Upper lobe of right lung (tissue), 1 donor: ENCODE measurements around the gene UBE2D2. TPM values are rescaled to one million over a fixed set of nuclear protein-coding genes. Genes with fewer than 3 reads are reported as not detected.

ENCODE experiments used
- ATAC-seq: fragments of 200-7000 bp; cut with Tn5 transposase; one replicate; pipeline ENCODE4 v1.9.1; 2020; ENCODE audit warnings: mild to moderate bottlenecking, moderate library complexity
- DNase-seq: peaks from one replicate; pipeline ENCODE4 v3.0.0-alpha.2; 2020
- H3K27ac ChIP-seq: fragments of 200-600 bp; one replicate; pipeline ENCODE4 v1.8.0; 2022
- H3K27me3 ChIP-seq: fragments of 200-600 bp; one replicate; pipeline ENCODE4 v1.8.0; 2022; ENCODE audit warnings: mild to moderate bottlenecking
- H3K36me3 ChIP-seq: fragments of 200-600 bp; one replicate; pipeline ENCODE4 v1.8.0; 2022
- H3K4me1 ChIP-seq: fragments of 200-600 bp; one replicate; pipeline ENCODE4 v1.8.0; 2022
- H3K4me3 ChIP-seq: fragments of 200-600 bp; one replicate; pipeline ENCODE4 v1.8.0; 2022; ENCODE audit warnings: mild to moderate bottlenecking
- H3K9me3 ChIP-seq: fragments of 200-600 bp; one replicate; pipeline ENCODE4 v1.8.0; 2022
- CTCF ChIP-seq: fragments of 200-600 bp; IDR thresholded peaks from one replicate; pipeline ENCODE4 v1.8.0; 2022; ENCODE audit warnings: antibody characterized with exemption
- intact Hi-C: fragments of 100-400 bp; cut with DNase I; formaldehyde crosslinking; loops from one replicate; pipeline ENCODE4 v1.11.0; 2022
- total RNA-seq: library from RNA; stranded (reverse); fragmentation: NEBNext Ultra II Directional; extraction: Animal tissue kit (Norgen Biotek cat#: 25700); gene quantifications from one replicate; pipeline ENCODE4 v1.2.1, GENCODE V29; 2021
- donor health status: DM: no; HTN: yes; CAD: no; lungs with severe emphysema.

The UBE2D2 gene
- total RNA-seq, 1 donor from 2014 or later, result 95.9 TPM

GRCh38 chr5:139639619-139640380 lies 78.7 kb downstream of the UBE2D2 start:
- H3K36me3 ChIP-seq, result no peaks in the 10 kb centered on the region
- H3K27ac ChIP-seq, result no peak overlapping the region
- no peak overlapping the region for H3K4me3 ChIP-seq
- peaks cover 41% of the 10 kb centered on the region for H3K4me1 ChIP-seq
- intact Hi-C loops, result loop anchor here (10.0 kb wide), 1 partner anchor 55 kb away; no protein-coding TSS in a partner anchor
- TF ChIP-seq CTCF, result no peak
- ATAC-seq (no peak), DNase-seq (no peak)
- no peaks in the 10 kb centered on the region for H3K27me3 ChIP-seq
- H3K9me3 ChIP-seq, result no peaks in the 10 kb centered on the region

GRCh38 chr5:139640421-139641115 lies 79.4 kb downstream of the UBE2D2 start:
- no peak for TF ChIP-seq CTCF
- Histone ChIP-seq H3K4me3 (no peak overlapping the region), H3K4me1 (peaks cover 37% of the 10 kb centered on the region), H3K9me3 (no peaks in the 10 kb centered on the region), H3K36me3 (no peaks in the 10 kb centered on the region), H3K27me3 (no peaks in the 10 kb centered on the region), H3K27ac (no peak overlapping the region)
- no peak for ATAC-seq
- no peak for DNase-seq
- intact Hi-C loops, result no loop called here

- no peak overlapping the region for H3K27ac ChIP-seq
- no peak overlapping the region for H3K4me3 ChIP-seq
- intact Hi-C loops, result no loop called here
- H3K36me3 ChIP-seq, result no peaks in the 10 kb centered on the region
- no peak for TF ChIP-seq CTCF
- no peaks in the 10 kb centered on the region for H3K27me3 ChIP-seq
- no peak for ATAC-seq
- H3K9me3 ChIP-seq, result no peaks in the 10 kb centered on the region
- H3K4me1 ChIP-seq, result peaks cover 29% of the 10 kb centered on the region
- no peak for DNase-seq
Measured at GRCh38 chr5:139641116-139642080, 80.3 kb downstream of the UBE2D2 start.

- Histone ChIP-seq H3K9me3 (no peaks in the 10 kb centered on the region), H3K4me1 (peaks cover 29% of the 10 kb centered on the region), H3K4me3 (no peak overlapping the region), H3K27me3 (no peaks in the 10 kb centered on the region), H3K36me3 (no peaks in the 10 kb centered on the region), H3K27ac (no peak overlapping the region)
- intact Hi-C loops, result no loop called here
- DNase-seq, result no peak
- ATAC-seq, result no peak
- TF ChIP-seq CTCF, result no peak
Measured at GRCh38 chr5:139642213-139642612, 81.1 kb downstream of the UBE2D2 start.
